ENCODE results near the gene ZPR1.

DNA sequence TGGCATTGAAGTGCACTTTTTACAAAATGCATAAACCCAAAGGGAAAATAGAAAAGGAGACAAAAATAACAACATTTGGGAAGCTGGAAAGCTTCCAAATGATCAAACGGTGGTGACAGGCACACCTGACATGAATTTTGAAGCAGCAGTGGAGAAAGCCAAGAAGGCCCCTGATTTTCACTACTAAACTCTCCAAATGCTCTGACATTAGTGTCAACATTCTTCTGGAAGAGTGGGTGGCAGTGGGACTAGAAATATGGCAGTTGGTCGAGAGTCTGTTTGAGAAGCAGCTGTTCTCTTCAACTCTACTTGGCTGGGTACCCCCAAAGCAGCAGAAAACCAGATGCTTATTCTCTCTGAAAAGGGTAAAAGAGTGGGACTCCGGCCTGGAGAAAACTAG lies 16.2 kb upstream of the ZPR1 start:
- TF ChIP-seq, protein P1, sequence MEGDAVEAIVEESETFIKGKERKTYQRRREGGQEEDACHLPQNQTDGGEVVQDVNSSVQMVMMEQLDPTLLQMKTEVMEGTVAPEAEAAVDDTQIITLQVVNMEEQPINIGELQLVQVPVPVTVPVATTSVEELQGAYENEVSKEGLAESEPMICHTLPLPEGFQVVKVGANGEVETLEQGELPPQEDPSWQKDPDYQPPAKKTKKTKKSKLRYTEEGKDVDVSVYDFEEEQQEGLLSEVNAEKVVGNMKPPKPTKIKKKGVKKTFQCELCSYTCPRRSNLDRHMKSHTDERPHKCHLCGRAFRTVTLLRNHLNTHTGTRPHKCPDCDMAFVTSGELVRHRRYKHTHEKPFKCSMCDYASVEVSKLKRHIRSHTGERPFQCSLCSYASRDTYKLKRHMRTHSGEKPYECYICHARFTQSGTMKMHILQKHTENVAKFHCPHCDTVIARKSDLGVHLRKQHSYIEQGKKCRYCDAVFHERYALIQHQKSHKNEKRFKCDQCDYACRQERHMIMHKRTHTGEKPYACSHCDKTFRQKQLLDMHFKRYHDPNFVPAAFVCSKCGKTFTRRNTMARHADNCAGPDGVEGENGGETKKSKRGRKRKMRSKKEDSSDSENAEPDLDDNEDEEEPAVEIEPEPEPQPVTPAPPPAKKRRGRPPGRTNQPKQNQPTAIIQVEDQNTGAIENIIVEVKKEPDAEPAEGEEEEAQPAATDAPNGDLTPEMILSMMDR (IDR thresholded peaks at IDR 0.05) = no peak
- no peak for TF ChIP-seq POLR2A (IDR thresholded peaks at IDR 0.05)
